Prostate gland (tissue), 2 donors: ENCODE measurements around the gene CSMD2.

ENCODE experiments used
- CTCF ChIP-seq, 4 experiments: fragments of 200-600 bp in 2 of 4; fragments of 450-650 bp in 2 of 4; sonication (generic) in 2 of 4; IDR thresholded peaks; 1 replicate in 3 of 4; 2 replicates in 1 of 4; pipeline ENCODE4 v1.5.1; 2016 to 2019; ENCODE audit warnings: antibody characterized with exemption in 4 of 4, mild to moderate bottlenecking in 2 of 4, moderate library complexity in 2 of 4
- POLR2A ChIP-seq: fragments of 450-650 bp; IDR thresholded peaks from one replicate; pipeline ENCODE4 v1.6.1; 2016; ENCODE audit warnings: antibody characterized with exemption, mild to moderate bottlenecking

GRCh38 chr1:33878392-33878791 lies 286.6 kb downstream of the CSMD2 start:
- TF ChIP-seq POLR2A (no peak), CTCF (IDR thresholded peaks at IDR 0.05) (no peak)
